HPDE6-E6E7 (cell line): ENCODE results near the gene ARHGEF2.
A peak's percentile ranks its signal among the peaks of the same experiment; 100 is the strongest.

Experiments
- DNase-seq: peaks from one replicate; pipeline ENCODE4 v3.0.0; 2011; ENCODE audit warnings: missing footprints; ENCODE audit errors: extremely low spot score

The ARHGEF2 gene

GRCh38 chr1:155971910-155972809 is 6.2 kb downstream of the ARHGEF2 start:
- DNase-seq: no peak

GRCh38 chr1:155970531-155971167 is 7.7 kb downstream of the ARHGEF2 start:
- DNase-seq: no peak

GRCh38 chr1:155969377-155969791 is 9.0 kb downstream of the ARHGEF2 start:
- DNase-seq: no peak

- DNase-seq: no peak
Measured at GRCh38 chr1:155968670-155969069, 9.7 kb downstream of the ARHGEF2 start.

GRCh38 chr1:155968051-155968400 is 10.3 kb downstream of the ARHGEF2 start:
- DNase-seq: no peak

- DNase-seq: no peak
Measured at GRCh38 chr1:155967341-155968050, 10.9 kb downstream of the ARHGEF2 start.

GRCh38 chr1:155966750-155967149 is 11.6 kb downstream of the ARHGEF2 start:
- no peak for DNase-seq

GRCh38 chr1:155966135-155966534 is 12.2 kb downstream of the ARHGEF2 start:
- no peak for DNase-seq

- no peak for DNase-seq
Measured at GRCh38 chr1:155964193-155964592, 14.2 kb downstream of the ARHGEF2 start.

GRCh38 chr1:155962599-155963211 is 15.6 kb downstream of the ARHGEF2 start:
- no peak for DNase-seq

GRCh38 chr1:155961937-155962336 is 16.4 kb downstream of the ARHGEF2 start:
- DNase-seq: peak; percentile 99

- DNase-seq: no peak
Measured at GRCh38 chr1:155960081-155960745, 18.1 kb downstream of the ARHGEF2 start.

- no peak for DNase-seq
Measured at GRCh38 chr1:155957411-155957915, 20.9 kb downstream of the ARHGEF2 start.

GRCh38 chr1:155954645-155955044 is 23.7 kb downstream of the ARHGEF2 start:
- no peak for DNase-seq

- no peak for DNase-seq
Measured at GRCh38 chr1:155952505-155952890, 25.8 kb downstream of the ARHGEF2 start.

GRCh38 chr1:155951753-155952504 is 26.4 kb downstream of the ARHGEF2 start:
- no peak for DNase-seq

- no peak for DNase-seq
Measured at GRCh38 chr1:155950829-155951228, 27.5 kb downstream of the ARHGEF2 start.

GRCh38 chr1:155947741-155948140 is 30.6 kb downstream of the ARHGEF2 start:
- DNase-seq: no peak

GRCh38 chr1:155947292-155947691 is 31.1 kb downstream of the ARHGEF2 start:
- no peak for DNase-seq

- no peak for DNase-seq
Measured at GRCh38 chr1:155946633-155947219, 31.6 kb downstream of the ARHGEF2 start.
